Measurements from ENCODE around the gene PPP3R2. TPM values are rescaled to one million over a fixed set of nuclear protein-coding genes. Genes with fewer than 3 reads are reported as not detected.

The PPP3R2 gene
- polyA plus RNA-seq, 2 of the 4 experiments (the other 2 are of a cell fraction): not detected

- no peaks in the 10 kb centered on the region for H3K9me3 ChIP-seq
- no peak overlapping the region for H3K4me3 ChIP-seq
- TF ChIP-seq RAD21 (conservative IDR thresholded peaks at IDR 0.05 in 1 of 2, IDR thresholded peaks at IDR 0.05 in 1 of 2) (no peak), EP300 (IDR thresholded peaks at IDR 0.05) (no peak), MAX (IDR thresholded peaks at IDR 0.05) (no peak), GATA3 (IDR thresholded peaks at IDR 0.05; ENCODE audit: borderline replicate concordance) (no peak), TP53 (CRISPR knock-in tag; IDR thresholded peaks at IDR 0.05) (no peak), PHF8 (IDR thresholded peaks at IDR 0.05; ENCODE audit: borderline replicate concordance, low read depth) (no peak)
- no peak for ATAC-seq
- no peak overlapping the region for H3K27ac ChIP-seq
- DNase-seq (ENCODE audit: low read depth in 1 of 2, low spot score in 1 of 2): no peak
- H3K4me1 ChIP-seq: no peaks in the 10 kb centered on the region
- ChIA-PET POLR2A (no interaction called here), CTCF (interaction anchor here (2.3 kb wide), 1 partner anchor 84 kb away, joined by 8 read pairs; no protein-coding TSS in a partner anchor)
- 98% methylated on average over 13 of the region's 14 CpGs for WGBS (ENCODE audit: missing lambda C conversion rate)
- no peak overlapping the region for H3K4me2 ChIP-seq
- no peak for FAIRE-seq
Observed at GRCh38 chr9:101543098-101543735, 51.6 kb downstream of the PPP3R2 start.

Other genes starting within 250 kb of the PPP3R2 start
- 9.1 TPM in 2 replicates for gene BAAT, start 210.0 kb downstream of the PPP3R2 start, polyA plus RNA-seq (2011; rRNA removed)
- 10.1 to 13.6 TPM (median 10.9 TPM) in 3 replicates for gene BAAT, start 210.0 kb downstream of the PPP3R2 start, polyA plus RNA-seq (2017; fragmentation: RNase III; extraction: RNeasy Plus Mini Kit Qiagen cat#74134 plus additional on column Dnase treatment)
- 37.6 and 42.5 TPM in 2 replicates for gene MRPL50, start 196.4 kb downstream of the PPP3R2 start, polyA plus RNA-seq (2011; rRNA removed)
- gene MRPL50, start 196.4 kb downstream of the PPP3R2 start, polyA plus RNA-seq (2017; fragmentation: RNase III; extraction: RNeasy Plus Mini Kit Qiagen cat#74134 plus additional on column Dnase treatment): 23.7 to 24.7 TPM (median 23.9 TPM) in 3 replicates
- 13.9 and 14.0 TPM in 2 replicates for gene ZNF189, start 196.1 kb downstream of the PPP3R2 start, polyA plus RNA-seq (2011; rRNA removed)
- gene ZNF189, start 196.1 kb downstream of the PPP3R2 start, polyA plus RNA-seq (2017; fragmentation: RNase III; extraction: RNeasy Plus Mini Kit Qiagen cat#74134 plus additional on column Dnase treatment): 8.3 to 9.6 TPM (median 8.8 TPM) in 3 replicates
- gene ALDOB, start 159.2 kb downstream of the PPP3R2 start, polyA plus RNA-seq (2011; rRNA removed): 0.07 TPM in 1 of 2 replicates, not detected in the other
- not detected in 3 replicates for gene ALDOB, start 159.2 kb downstream of the PPP3R2 start, polyA plus RNA-seq (2017; fragmentation: RNase III; extraction: RNeasy Plus Mini Kit Qiagen cat#74134 plus additional on column Dnase treatment)
- gene RNF20, start 61.1 kb downstream of the PPP3R2 start, polyA plus RNA-seq (2011; rRNA removed): 54.4 and 56.9 TPM in 2 replicates
- gene RNF20, start 61.1 kb downstream of the PPP3R2 start, polyA plus RNA-seq (2017; fragmentation: RNase III; extraction: RNeasy Plus Mini Kit Qiagen cat#74134 plus additional on column Dnase treatment): 31.8 to 32.4 TPM (median 32.3 TPM) in 3 replicates
- not detected in 2 replicates for gene GRIN3A, start 143.7 kb upstream of the PPP3R2 start, polyA plus RNA-seq (2011; rRNA removed)
- gene GRIN3A, start 143.7 kb upstream of the PPP3R2 start, polyA plus RNA-seq (2017; fragmentation: RNase III; extraction: RNeasy Plus Mini Kit Qiagen cat#74134 plus additional on column Dnase treatment): not detected in 3 replicates